AG09319 (cell line): ENCODE results near the gene EBF3.

Experiments
- DNase-seq: peaks from one replicate; pipeline ENCODE4 v3.0.0-alpha.2; 2010; ENCODE audit warnings: low read depth; ENCODE audit errors: extremely low read depth
- TF ChIP-seq, protein P1 (sequence below): IDR thresholded peaks from 2 replicates; pipeline ENCODE4 v1.5.1; 2011; ENCODE audit warnings: low read depth, mild to moderate bottlenecking, inconsistent platforms, low read length, moderate library complexity

EBF3 gene

DNA sequence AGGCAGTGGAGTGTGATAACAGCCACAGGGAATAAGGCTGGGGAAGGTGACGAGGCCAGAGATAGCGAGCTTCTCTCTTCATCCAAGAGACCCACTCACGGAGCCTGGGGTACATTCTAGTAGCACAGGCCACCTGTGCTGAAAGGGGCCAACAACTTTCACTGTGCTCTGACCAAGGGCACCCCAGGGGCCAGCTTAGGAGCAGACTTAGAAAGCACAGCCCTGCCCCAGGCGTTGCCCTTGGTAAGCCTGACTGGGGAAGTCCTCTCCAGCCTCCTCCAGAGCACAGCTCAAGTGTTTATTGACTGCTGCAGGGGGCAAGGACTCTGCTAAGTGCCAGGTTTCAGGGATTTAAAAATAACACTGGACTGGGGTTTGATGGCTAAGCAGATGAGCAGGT, 44.7 kb downstream of the EBF3 start:
- no peak for DNase-seq
- TF ChIP-seq, protein P1, sequence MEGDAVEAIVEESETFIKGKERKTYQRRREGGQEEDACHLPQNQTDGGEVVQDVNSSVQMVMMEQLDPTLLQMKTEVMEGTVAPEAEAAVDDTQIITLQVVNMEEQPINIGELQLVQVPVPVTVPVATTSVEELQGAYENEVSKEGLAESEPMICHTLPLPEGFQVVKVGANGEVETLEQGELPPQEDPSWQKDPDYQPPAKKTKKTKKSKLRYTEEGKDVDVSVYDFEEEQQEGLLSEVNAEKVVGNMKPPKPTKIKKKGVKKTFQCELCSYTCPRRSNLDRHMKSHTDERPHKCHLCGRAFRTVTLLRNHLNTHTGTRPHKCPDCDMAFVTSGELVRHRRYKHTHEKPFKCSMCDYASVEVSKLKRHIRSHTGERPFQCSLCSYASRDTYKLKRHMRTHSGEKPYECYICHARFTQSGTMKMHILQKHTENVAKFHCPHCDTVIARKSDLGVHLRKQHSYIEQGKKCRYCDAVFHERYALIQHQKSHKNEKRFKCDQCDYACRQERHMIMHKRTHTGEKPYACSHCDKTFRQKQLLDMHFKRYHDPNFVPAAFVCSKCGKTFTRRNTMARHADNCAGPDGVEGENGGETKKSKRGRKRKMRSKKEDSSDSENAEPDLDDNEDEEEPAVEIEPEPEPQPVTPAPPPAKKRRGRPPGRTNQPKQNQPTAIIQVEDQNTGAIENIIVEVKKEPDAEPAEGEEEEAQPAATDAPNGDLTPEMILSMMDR, result no peak

DNA sequence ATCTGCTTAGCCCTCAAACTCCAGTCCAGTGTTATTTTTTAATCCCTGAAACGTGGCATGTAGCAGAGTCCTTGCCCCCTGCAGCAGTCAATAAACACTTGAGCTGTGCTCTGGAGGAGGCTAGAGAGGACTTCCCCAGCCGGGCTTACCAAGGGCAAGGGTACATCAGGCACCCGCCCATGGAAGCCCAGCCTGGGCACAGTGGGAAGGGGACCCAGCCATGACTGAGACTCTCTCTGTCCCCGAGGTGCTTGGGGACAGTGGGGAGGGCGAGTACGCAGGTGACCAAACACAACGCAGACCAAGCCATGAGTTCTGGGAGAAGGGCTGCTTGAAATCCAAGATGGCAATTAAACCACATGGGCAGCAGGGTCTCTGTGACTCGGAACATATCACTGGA, 45.2 kb downstream of the EBF3 start:
- TF ChIP-seq, protein P1, result no peak
- DNase-seq, result no peak

DNA sequence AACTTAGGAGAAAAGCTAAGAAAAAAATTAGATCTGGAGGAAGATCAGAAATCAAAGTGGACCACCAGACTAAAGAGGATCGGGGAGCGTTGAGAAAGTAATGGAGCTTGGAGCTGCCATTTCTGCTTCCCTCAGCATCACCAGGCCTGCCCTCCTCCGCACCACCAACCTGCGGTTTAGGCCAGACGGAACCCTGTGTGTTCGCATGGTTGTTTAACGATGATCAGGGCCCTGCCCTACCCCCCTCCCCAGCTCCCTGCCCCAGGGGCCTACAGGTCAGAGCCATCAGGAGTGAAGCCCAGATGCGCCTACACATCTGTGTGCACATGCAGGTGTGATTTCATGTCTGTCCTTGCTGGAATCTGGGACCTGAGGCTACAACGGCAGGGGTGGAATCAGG, 45.7 kb downstream of the EBF3 start:
- TF ChIP-seq, protein P1, result no peak
- DNase-seq, result no peak

DNA sequence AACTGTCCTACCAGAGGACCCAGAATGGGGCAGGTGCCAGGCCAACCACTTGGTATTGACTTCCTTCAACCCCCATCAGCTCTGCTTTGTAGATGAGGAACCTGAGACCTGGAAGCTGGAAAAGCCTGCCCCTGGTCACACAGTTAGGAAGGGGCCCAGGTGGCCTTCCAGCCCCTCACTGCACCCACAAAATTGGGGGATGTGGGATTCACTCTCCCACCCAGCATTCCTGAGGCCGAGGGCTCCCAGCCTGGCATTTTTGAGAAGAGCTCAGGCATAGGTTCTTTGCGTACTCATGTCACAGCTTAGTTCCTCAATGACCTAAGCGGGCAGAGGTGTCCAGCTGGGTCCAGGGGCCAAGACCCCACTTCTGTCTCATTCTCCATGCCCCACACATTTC, 46.1 kb downstream of the EBF3 start:
- TF ChIP-seq, protein P1, result no peak
- DNase-seq, result no peak

DNA sequence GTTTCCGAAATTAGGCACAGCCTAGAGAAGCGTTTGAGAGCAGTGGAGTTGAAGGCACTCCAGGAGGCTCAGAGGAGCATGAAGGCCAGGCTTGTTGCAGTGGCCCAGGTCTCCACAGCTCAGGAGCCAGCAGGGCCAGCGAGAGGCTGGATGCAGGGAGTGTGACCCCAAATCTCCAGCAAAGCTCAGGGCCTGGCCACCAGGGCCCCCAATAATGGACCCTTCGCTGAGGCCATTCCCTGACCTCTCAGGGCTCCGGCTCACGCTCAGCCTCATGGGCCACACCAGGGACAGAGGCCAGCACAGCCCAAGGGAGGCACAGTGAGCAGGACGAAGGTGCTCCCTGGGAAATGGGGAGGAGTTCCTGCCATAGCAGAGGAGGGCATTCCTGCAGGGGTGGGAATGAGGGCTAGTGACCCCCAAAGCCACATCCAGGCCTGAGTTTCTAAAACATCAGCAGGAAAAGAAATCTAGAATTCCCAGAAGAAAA, 47.5 kb downstream of the EBF3 start:
- TF ChIP-seq, protein P1, result no peak
- no peak for DNase-seq

DNA sequence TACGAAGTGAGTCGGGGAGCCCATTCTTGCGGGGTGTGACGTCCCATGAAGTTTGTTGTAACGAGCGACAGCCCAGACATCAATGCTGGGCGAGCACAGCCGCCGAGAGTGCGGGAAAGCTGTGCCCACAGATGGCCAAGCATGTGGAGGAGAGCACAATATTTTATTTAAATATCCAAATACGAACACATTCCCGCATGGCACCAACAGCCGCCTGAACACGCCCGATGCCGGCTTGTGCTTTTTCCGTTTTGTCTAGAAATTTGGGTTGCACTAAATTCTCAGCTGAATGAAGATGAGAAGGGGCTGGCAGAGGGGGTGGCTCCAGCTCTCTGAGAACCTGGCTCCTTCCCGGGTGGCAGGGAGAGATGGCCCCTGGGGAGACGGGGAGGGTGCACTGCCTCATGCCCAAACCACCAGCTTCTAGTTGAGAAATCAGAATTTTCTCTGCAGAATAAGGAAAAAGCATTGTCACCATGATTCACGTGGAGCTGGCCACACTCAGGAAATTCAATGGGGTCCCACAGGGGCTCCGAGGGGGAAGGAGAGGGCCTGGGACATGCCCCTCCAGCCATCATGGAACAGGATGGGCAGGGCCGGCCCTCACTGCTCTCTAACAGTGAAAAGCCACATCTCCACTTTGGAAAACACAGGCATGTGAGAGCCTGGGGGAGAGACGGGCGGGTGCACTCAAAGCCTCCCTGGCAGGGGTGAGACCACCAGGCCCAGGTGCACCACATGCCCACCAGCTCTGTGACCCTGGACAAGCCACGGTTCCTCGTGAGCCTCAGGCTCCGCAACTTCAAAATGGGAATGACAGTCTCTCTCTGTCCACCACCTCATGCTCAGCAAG, 48.3 kb downstream of the EBF3 start:
- TF ChIP-seq, protein P1, result no peak
- no peak for DNase-seq

DNA sequence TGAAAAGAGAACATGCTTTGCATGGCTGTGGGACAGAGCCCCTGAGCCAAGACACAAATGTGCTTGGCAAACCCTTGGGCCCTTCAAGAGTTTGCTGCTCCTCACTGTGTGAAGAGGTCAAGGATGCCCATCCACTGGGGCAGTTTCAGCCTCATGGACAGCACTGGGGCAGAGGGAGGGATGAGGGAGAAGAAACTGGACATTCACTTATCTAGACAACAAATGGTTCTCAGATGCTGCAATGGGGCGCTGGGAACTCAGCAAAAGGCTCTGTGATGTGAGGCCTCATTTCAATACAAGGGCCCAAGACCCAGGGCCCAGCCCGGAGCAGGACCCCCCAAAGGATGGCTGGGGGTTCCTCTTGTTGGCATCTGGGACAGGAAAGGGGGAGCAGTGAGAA, 49.1 kb downstream of the EBF3 start:
- no peak for DNase-seq
- TF ChIP-seq, protein P1, result no peak
